Mucosa of descending colon (tissue), 3 donors: ENCODE data around the gene SPATS2L. TPM values are rescaled to one million over a fixed set of nuclear protein-coding genes. Genes with fewer than 3 reads are reported as not detected.

Experiments
- ATAC-seq: fragments of 200-7000 bp; cut with Tn5 transposase; one replicate; pipeline ENCODE4 v1.9.1; 2020; ENCODE audit warnings: mild to moderate bottlenecking, moderate library complexity
- DNase-seq, 3 donors: peaks; one replicate each; pipeline ENCODE4 v3.0.0-alpha.2; 2020
- H3K36me3 ChIP-seq: fragments of 200-600 bp; one replicate; pipeline ENCODE4 v1.8.0; 2021; ENCODE audit warnings: low read depth, mild to moderate bottlenecking
- H3K4me1 ChIP-seq: fragments of 200-600 bp; one replicate; pipeline ENCODE4 v1.8.0; 2021; ENCODE audit warnings: low read depth, mild to moderate bottlenecking
- H3K4me3 ChIP-seq: fragments of 200-600 bp; one replicate; pipeline ENCODE4 v1.8.0; 2021; ENCODE audit warnings: mild to moderate bottlenecking
- H3K9me3 ChIP-seq: fragments of 200-600 bp; one replicate; pipeline ENCODE4 v1.8.0; 2021; ENCODE audit warnings: mild to moderate bottlenecking
- CTCF ChIP-seq: fragments of 200-600 bp; IDR thresholded peaks from one replicate; pipeline ENCODE4 v1.8.0; 2022; ENCODE audit warnings: antibody characterized with exemption, mild to moderate bottlenecking
- intact Hi-C, 2 donors: fragments of 100-400 bp; cut with DNase I in 1 of 2; cut with micrococcal nuclease in 1 of 2; formaldehyde crosslinking; loops; one replicate each; pipeline versions ENCODE4 v1.11.0 to v1.11.1; 2022; cut with DNase I, micrococcal nuclease
- total RNA-seq, 3 donors: library from RNA; stranded (reverse); fragmentation: NEBNext Ultra II Directional in 2 of 3; extraction: Animal tissue kit (Norgen Biotek cat#: 25700) in 2 of 3; gene quantifications; one replicate each; pipeline versions ENCODE4 v1.2.1 to v1.2.4, GENCODE V29; 2021 to 2023
- donor health status: DM: no; HTN: no; CAD: no; lungs with moderate emphysema.
- donor health status: DM: no; HTN: no; CAD: no.
- donor health status: DM: no; HTN: yes; CAD: no.

Gene SPATS2L
- total RNA-seq, 3 donors from 2014 or later = 160 to 238 (median 232) TPM

- H3K4me1 ChIP-seq = peaks cover 8% of the 10 kb centered on the region
- intact Hi-C loops = loop anchor here in 1 of 2 donors (10.0 kb wide), 1 partner anchor 166 kb away; no protein-coding TSS in a partner anchor
- no peak for DNase-seq
Observed at GRCh38 chr2:200308546-200309295, 2.2 kb downstream of the SPATS2L start.

GRCh38 chr2:200309296-200310049, 3.0 kb downstream of the SPATS2L start:
- H3K9me3 ChIP-seq = no peaks in the 10 kb centered on the region
- no peaks in the 10 kb centered on the region for H3K36me3 ChIP-seq
- intact Hi-C loops = loop anchor here in 1 of 2 donors (10.0 kb wide), 1 partner anchor 165 kb away; no protein-coding TSS in a partner anchor
- no peak for TF ChIP-seq CTCF
- ATAC-seq (no peak), DNase-seq (no peak)
- peaks cover 8% of the 10 kb centered on the region for H3K4me1 ChIP-seq
- H3K4me3 ChIP-seq = no peak overlapping the region

More at GRCh38 chr2:200308546-200309295, 2.2 kb downstream of the SPATS2L start:
- Histone ChIP-seq H3K36me3 (no peaks in the 10 kb centered on the region), H3K4me3 (no peak overlapping the region), H3K9me3 (no peaks in the 10 kb centered on the region)
- TF ChIP-seq CTCF = no peak
- ATAC-seq = no peak

- H3K4me1 ChIP-seq = peaks cover 8% of the 10 kb centered on the region
- H3K9me3 ChIP-seq = no peaks in the 10 kb centered on the region
- H3K36me3 ChIP-seq = no peaks in the 10 kb centered on the region
- no peak for DNase-seq
- intact Hi-C loops = no loop called here
- H3K4me3 ChIP-seq = no peak overlapping the region
- no peak for TF ChIP-seq CTCF
- ATAC-seq = no peak
Observed at GRCh38 chr2:200310545-200310971, 4.1 kb downstream of the SPATS2L start.

GRCh38 chr2:200311139-200311538, 4.6 kb downstream of the SPATS2L start:
- no peaks in the 10 kb centered on the region for H3K36me3 ChIP-seq
- intact Hi-C loops = no loop called here
- ATAC-seq (no peak), DNase-seq (no peak)
- peaks cover 8% of the 10 kb centered on the region for H3K4me1 ChIP-seq
- TF ChIP-seq CTCF = no peak
- H3K9me3 ChIP-seq = no peaks in the 10 kb centered on the region
- H3K4me3 ChIP-seq = no peak overlapping the region

- Histone ChIP-seq H3K4me3 (no peak overlapping the region), H3K4me1 (no peaks in the 10 kb centered on the region), H3K36me3 (no peaks in the 10 kb centered on the region), H3K9me3 (no peaks in the 10 kb centered on the region)
- no peak for ATAC-seq
- no peak for DNase-seq
- intact Hi-C loops = no loop called here
- no peak for TF ChIP-seq CTCF
Observed at GRCh38 chr2:200314976-200315567, 8.6 kb downstream of the SPATS2L start.
